Liver (tissue), 9 donors: ENCODE results near the gene UBE2C. TPM values are rescaled to one million over a fixed set of nuclear protein-coding genes. Genes with fewer than 3 reads are reported as not detected.

Experiments used
- DNase-seq: peaks from one replicate; pipeline ENCODE4 v3.0.0-alpha.2; 2017; ENCODE audit warnings: low spot score
- H3K27ac ChIP-seq, 2 donors: one replicate each; pipeline ENCODE4 v1.7.0; 2013; ENCODE audit warnings: inconsistent platforms in 2 of 2, low read length in 2 of 2, control low read depth in 1 of 2, low read depth in 1 of 2, mild to moderate bottlenecking in 1 of 2
- H3K27me3 ChIP-seq, 4 donors: one replicate each; pipeline versions ENCODE4 v1.6.1 to v1.7.0; 2013; ENCODE audit warnings: low read length in 3 of 4, inconsistent platforms in 1 of 4, mild to moderate bottlenecking in 1 of 4, moderate library complexity in 1 of 4; ENCODE audit not compliant: control insufficient read depth in 4 of 4, insufficient read depth in 4 of 4
- H3K36me3 ChIP-seq, 4 donors: one replicate each; pipeline versions ENCODE4 v1.6.1 to v1.7.0; 2013; ENCODE audit warnings: low read length in 3 of 4, mild to moderate bottlenecking in 3 of 4, low read depth in 1 of 4, moderate library complexity in 1 of 4; ENCODE audit not compliant: control insufficient read depth in 4 of 4, insufficient read depth in 3 of 4
- H3K4me1 ChIP-seq, 4 donors: one replicate each; pipeline versions ENCODE4 v1.6.1 to v1.7.0; 2013; ENCODE audit warnings: low read length in 3 of 4, mild to moderate bottlenecking in 3 of 4, moderate library complexity in 1 of 4; ENCODE audit not compliant: control insufficient read depth in 4 of 4, insufficient read depth in 4 of 4
- H3K4me3 ChIP-seq, 3 donors: one replicate each; pipeline versions ENCODE4 v1.6.1 to v1.7.0; 2013; ENCODE audit warnings: low read length in 3 of 3, control low read depth in 1 of 3, low read depth in 1 of 3, mild to moderate bottlenecking in 1 of 3
- H3K9ac ChIP-seq, 2 donors: one replicate each; pipeline ENCODE4 v1.7.0; 2013; ENCODE audit warnings: low read length in 2 of 2, mild to moderate bottlenecking in 2 of 2, moderate library complexity in 2 of 2, control low read depth in 1 of 2, low read depth in 1 of 2
- H3K9me3 ChIP-seq, 4 donors: one replicate each; pipeline versions ENCODE4 v1.6.1 to v1.7.0; 2013; ENCODE audit warnings: low read length in 3 of 4; ENCODE audit not compliant: control insufficient read depth in 4 of 4
- EGR1 ChIP-seq, 2 donors: IDR thresholded peaks; 2 replicates each; pipeline ENCODE4 v1.6.1; 2016 to 2018; ENCODE audit warnings: antibody characterized with exemption in 2 of 2, low read depth in 2 of 2
- FOXA1 ChIP-seq: IDR thresholded peaks from 2 replicates; pipeline ENCODE4 v1.6.1; 2016; ENCODE audit warnings: antibody characterized with exemption
- FOXA2 ChIP-seq: IDR thresholded peaks from 2 replicates; pipeline ENCODE4 v1.6.1; 2016; ENCODE audit warnings: antibody characterized with exemption
- GABPA ChIP-seq, 2 donors: IDR thresholded peaks in 1 of 2; conservative IDR thresholded peaks in 1 of 2; 2 replicates each; pipeline ENCODE4 v1.6.1; 2016; ENCODE audit warnings: antibody characterized with exemption in 2 of 2, mild to moderate bottlenecking in 1 of 2, moderate library complexity in 1 of 2
- HNF4A ChIP-seq, 2 donors: conservative IDR thresholded peaks; 2 replicates each; pipeline ENCODE4 v1.6.1; 2016; ENCODE audit warnings: antibody characterized with exemption in 2 of 2, mild to moderate bottlenecking in 2 of 2
- HNF4G ChIP-seq: IDR thresholded peaks from 2 replicates; pipeline ENCODE4 v1.6.1; 2016; ENCODE audit warnings: antibody characterized with exemption
- JUND ChIP-seq, 2 donors: IDR thresholded peaks; 2 replicates each; pipeline ENCODE4 v1.6.1; 2016; ENCODE audit warnings: antibody characterized with exemption in 2 of 2
- NR2F2 ChIP-seq: IDR thresholded peaks from 2 replicates; pipeline ENCODE4 v1.6.1; 2016; ENCODE audit warnings: antibody characterized with exemption
- RAD21 ChIP-seq, 2 donors: IDR thresholded peaks; 2 replicates each; pipeline ENCODE4 v1.6.1; 2016; ENCODE audit warnings: antibody characterized with exemption in 2 of 2, mild to moderate bottlenecking in 2 of 2
- RXRA ChIP-seq, 2 donors: IDR thresholded peaks; 2 replicates each; pipeline ENCODE4 v1.6.1; 2017 to 2018; ENCODE audit warnings: antibody characterized with exemption in 2 of 2, mild to moderate bottlenecking in 1 of 2
- SP1 ChIP-seq: IDR thresholded peaks from 2 replicates; pipeline ENCODE4 v1.6.1; 2018; ENCODE audit warnings: antibody characterized with exemption, mild to moderate bottlenecking
- TAF1 ChIP-seq: conservative IDR thresholded peaks from 2 replicates; pipeline ENCODE4 v1.6.1; 2016; ENCODE audit warnings: antibody characterized with exemption, mild to moderate bottlenecking
- YY1 ChIP-seq: IDR thresholded peaks from 2 replicates; pipeline ENCODE4 v1.6.1; 2016; ENCODE audit warnings: antibody characterized with exemption, mild to moderate bottlenecking
- ZBTB33 ChIP-seq: IDR thresholded peaks from 2 replicates; pipeline ENCODE4 v1.6.1; 2016; ENCODE audit warnings: antibody characterized with exemption
- WGBS: extraction: QIAGEN DNeasy Blood & Tissue Kit; methylation state at CpG from one replicate; pipeline ENCODE4 v1.1.7; 2013; 5-methylcytosine and 5-hydroxymethylcytosine counted together
- polyA plus RNA-seq, 2 donors: library from polyadenylated mRNA; stranded (reverse) in 1 of 2; unstranded in 1 of 2; fragments of 200-250 nt in 1 of 2; fragments of >200 nt in 1 of 2; fragmentation: Nextera tagmentation in 1 of 2; extraction: Ambion mirVana in 1 of 2; gene quantifications; one replicate each; pipeline versions ENCODE4 v1.2.1 to v1.2.3, GENCODE V29; 2013 to 2015
- total RNA-seq, 2 donors: library from RNA; depleted of rRNA; stranded (reverse); fragments of >200 nt; gene quantifications; one replicate each; pipeline ENCODE4 v1.2.3, GENCODE V29; 2014
- TF ChIP-seq, protein P1 (sequence below): IDR thresholded peaks from 2 replicates; pipeline ENCODE4 v1.6.1; 2016; ENCODE audit warnings: antibody characterized with exemption
- TF ChIP-seq, protein P2 (sequence below): fragments of 150-350 bp; IDR thresholded peaks from 2 replicates; pipeline ENCODE4 v1.5.1; 2017; ENCODE audit warnings: improper control_type of control experiment, low read depth, low read length; ENCODE audit not compliant: missing input control
- TF ChIP-seq, protein P3 (sequence below): IDR thresholded peaks from 2 replicates; pipeline ENCODE4 v1.6.1; 2016; ENCODE audit warnings: antibody characterized with exemption, mild to moderate bottlenecking
- donor health status: healthy.
- donor health status: healthy.
- donor health status: healthy.
- donor health status: healthy.
- donor health status: healthy.

The UBE2C gene
- total and polyA plus RNA-seq, 4 donors: 2.7 to 27.6 (median 8.1) TPM; not detected in 1

DNA sequence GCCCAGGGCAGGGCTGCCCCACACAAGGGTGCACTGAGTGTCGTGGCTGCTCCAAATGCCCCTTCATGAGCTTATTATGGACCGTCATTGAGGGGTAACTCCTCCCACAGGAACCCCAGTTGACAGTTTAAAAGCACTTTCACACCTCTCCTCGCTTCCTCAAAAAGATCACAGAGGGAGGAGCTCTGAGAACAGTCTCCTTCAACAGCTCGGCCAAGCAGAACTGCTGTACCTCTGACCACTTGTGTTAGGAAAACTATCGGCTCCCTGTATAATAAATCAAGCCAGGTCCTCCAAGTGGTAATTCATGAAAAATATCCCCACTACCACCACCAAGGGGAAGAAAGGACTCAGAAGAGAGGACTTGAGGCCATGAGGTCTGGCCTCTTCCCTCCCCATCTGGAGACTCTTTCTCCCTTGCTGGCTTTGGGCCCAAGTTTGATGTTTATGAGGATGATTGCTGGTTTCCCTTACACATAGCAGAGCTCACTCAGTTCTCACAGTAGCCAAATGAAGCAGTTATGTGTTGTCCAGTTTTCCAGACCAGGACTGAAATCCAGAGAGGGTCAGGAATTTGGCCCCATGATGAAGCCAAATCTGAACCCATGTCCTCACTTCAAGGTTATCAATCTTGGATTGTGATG lies 29.8 kb downstream of the UBE2C start:
- Histone ChIP-seq H3K9ac (no peak overlapping the region), H3K4me1 (no peaks in the 10 kb centered on the region), H3K27me3 (no peaks in the 10 kb centered on the region), H3K9me3 (no peaks in the 10 kb centered on the region), H3K36me3 (peaks cover 4 to 53% (median 32%) of the 10 kb centered on the region in 4 donors), H3K4me3 (no peak overlapping the region), H3K27ac (no peak overlapping the region)
- no peak for TF ChIP-seq GABPA (IDR thresholded peaks at IDR 0.05 in 1 of 2, conservative IDR thresholded peaks at IDR 0.05 in 1 of 2)
- TF ChIP-seq NR2F2: peak; percentile 77
- DNase-seq: no peak
- WGBS: 71% methylated on average over 5 of the region's 5 CpGs

- no peak overlapping the region for H3K27ac ChIP-seq
- 93% methylated on average over 14 of the region's 14 CpGs for WGBS
- TF ChIP-seq NR2F2 (no peak), JUND (IDR thresholded peaks at IDR 0.05) (no peak), HNF4G (no peak), RAD21 (IDR thresholded peaks at IDR 0.05) (no peak), GABPA (IDR thresholded peaks at IDR 0.05 in 1 of 2, conservative IDR thresholded peaks at IDR 0.05 in 1 of 2) (no peak), YY1 (no peak), EGR1 (IDR thresholded peaks at IDR 0.05; ENCODE audit: low read depth in 2 of 2) (no peak), HNF4A (conservative IDR thresholded peaks at IDR 0.05) (no peak), ZBTB33 (no peak), RXRA (IDR thresholded peaks at IDR 0.05) (no peak), TAF1 (no peak), FOXA1 (no peak), FOXA2 (no peak), SP1 (no peak)
- TF ChIP-seq, protein P1, sequence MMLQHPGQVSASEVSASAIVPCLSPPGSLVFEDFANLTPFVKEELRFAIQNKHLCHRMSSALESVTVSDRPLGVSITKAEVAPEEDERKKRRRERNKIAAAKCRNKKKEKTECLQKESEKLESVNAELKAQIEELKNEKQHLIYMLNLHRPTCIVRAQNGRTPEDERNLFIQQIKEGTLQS: no peak
- TF ChIP-seq, protein P2, sequence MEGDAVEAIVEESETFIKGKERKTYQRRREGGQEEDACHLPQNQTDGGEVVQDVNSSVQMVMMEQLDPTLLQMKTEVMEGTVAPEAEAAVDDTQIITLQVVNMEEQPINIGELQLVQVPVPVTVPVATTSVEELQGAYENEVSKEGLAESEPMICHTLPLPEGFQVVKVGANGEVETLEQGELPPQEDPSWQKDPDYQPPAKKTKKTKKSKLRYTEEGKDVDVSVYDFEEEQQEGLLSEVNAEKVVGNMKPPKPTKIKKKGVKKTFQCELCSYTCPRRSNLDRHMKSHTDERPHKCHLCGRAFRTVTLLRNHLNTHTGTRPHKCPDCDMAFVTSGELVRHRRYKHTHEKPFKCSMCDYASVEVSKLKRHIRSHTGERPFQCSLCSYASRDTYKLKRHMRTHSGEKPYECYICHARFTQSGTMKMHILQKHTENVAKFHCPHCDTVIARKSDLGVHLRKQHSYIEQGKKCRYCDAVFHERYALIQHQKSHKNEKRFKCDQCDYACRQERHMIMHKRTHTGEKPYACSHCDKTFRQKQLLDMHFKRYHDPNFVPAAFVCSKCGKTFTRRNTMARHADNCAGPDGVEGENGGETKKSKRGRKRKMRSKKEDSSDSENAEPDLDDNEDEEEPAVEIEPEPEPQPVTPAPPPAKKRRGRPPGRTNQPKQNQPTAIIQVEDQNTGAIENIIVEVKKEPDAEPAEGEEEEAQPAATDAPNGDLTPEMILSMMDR: no peak
- TF ChIP-seq, protein P3, sequence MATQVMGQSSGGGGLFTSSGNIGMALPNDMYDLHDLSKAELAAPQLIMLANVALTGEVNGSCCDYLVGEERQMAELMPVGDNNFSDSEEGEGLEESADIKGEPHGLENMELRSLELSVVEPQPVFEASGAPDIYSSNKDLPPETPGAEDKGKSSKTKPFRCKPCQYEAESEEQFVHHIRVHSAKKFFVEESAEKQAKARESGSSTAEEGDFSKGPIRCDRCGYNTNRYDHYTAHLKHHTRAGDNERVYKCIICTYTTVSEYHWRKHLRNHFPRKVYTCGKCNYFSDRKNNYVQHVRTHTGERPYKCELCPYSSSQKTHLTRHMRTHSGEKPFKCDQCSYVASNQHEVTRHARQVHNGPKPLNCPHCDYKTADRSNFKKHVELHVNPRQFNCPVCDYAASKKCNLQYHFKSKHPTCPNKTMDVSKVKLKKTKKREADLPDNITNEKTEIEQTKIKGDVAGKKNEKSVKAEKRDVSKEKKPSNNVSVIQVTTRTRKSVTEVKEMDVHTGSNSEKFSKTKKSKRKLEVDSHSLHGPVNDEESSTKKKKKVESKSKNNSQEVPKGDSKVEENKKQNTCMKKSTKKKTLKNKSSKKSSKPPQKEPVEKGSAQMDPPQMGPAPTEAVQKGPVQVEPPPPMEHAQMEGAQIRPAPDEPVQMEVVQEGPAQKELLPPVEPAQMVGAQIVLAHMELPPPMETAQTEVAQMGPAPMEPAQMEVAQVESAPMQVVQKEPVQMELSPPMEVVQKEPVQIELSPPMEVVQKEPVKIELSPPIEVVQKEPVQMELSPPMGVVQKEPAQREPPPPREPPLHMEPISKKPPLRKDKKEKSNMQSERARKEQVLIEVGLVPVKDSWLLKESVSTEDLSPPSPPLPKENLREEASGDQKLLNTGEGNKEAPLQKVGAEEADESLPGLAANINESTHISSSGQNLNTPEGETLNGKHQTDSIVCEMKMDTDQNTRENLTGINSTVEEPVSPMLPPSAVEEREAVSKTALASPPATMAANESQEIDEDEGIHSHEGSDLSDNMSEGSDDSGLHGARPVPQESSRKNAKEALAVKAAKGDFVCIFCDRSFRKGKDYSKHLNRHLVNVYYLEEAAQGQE: no peak
- H3K4me3 ChIP-seq: no peak overlapping the region
- H3K4me1 ChIP-seq: no peaks in the 10 kb centered on the region
- H3K27me3 ChIP-seq: no peaks in the 10 kb centered on the region
- peaks cover 6 to 60% (median 35%) of the 10 kb centered on the region in 4 donors for H3K36me3 ChIP-seq
- no peaks in the 10 kb centered on the region for H3K9me3 ChIP-seq
- DNase-seq: no peak
- H3K9ac ChIP-seq: no peak overlapping the region
Measured at GRCh38 chr20:45843506-45843905, 31.1 kb downstream of the UBE2C start.
